ENCODE results near the gene KLKB1.

DNA sequence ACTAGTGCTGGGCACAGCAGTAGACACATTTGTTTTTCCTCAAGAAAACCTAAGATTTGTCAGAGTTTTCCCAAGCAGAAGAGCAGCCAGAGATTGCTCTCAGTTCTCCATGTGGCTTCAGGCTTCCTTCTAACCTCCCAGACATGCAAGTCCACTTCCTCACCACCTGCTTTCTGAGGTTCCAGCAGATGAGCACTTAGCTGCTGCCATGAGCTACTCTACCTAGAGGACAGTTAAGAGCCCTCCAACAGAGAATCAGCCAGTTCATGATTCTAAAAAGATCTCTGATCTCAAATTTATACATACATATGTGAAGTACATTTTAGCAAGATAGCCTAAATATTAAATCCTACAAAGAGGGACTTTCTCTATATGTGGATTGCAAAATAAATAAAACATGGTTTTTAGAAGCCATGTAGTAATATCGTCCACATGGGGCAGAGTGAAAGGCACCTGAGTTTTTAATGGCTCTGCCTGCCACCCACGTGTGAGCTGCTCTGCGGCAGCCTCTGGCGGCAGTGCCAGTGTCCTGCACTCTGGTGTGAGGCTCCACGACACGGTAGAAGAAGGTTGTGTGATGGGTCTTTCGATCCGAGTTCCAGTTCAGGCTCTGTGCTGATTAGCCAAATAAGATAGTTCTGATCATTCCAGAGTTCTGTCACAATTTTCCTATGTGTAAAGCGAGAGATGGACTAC, 25.6 kb upstream of the KLKB1 start:
- no peak for TF ChIP-seq POLR2A (IDR thresholded peaks at IDR 0.05)
- TF ChIP-seq, protein P1, sequence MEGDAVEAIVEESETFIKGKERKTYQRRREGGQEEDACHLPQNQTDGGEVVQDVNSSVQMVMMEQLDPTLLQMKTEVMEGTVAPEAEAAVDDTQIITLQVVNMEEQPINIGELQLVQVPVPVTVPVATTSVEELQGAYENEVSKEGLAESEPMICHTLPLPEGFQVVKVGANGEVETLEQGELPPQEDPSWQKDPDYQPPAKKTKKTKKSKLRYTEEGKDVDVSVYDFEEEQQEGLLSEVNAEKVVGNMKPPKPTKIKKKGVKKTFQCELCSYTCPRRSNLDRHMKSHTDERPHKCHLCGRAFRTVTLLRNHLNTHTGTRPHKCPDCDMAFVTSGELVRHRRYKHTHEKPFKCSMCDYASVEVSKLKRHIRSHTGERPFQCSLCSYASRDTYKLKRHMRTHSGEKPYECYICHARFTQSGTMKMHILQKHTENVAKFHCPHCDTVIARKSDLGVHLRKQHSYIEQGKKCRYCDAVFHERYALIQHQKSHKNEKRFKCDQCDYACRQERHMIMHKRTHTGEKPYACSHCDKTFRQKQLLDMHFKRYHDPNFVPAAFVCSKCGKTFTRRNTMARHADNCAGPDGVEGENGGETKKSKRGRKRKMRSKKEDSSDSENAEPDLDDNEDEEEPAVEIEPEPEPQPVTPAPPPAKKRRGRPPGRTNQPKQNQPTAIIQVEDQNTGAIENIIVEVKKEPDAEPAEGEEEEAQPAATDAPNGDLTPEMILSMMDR (IDR thresholded peaks at IDR 0.05): peak in 3 of 4 experiments; percentile 37 to 65 (median 64)

All from uterus (tissue), 2 donors.